HT-29 (cell line): Measurements from ENCODE around the gene COTL1. TPM values are rescaled to one million over a fixed set of nuclear protein-coding genes. Genes with fewer than 3 reads are reported as not detected.
"Not testable (repeated sequence)": the region's sequence is repeated elsewhere in the genome, so short reads cannot be mapped to it uniquely, and the experiment has no call there.

Experiments
- DNase-seq: peaks from one replicate; pipeline ENCODE4 v3.0.0-alpha.2; 2015; ENCODE audit warnings: low spot score
- total RNA-seq: library from RNA; depleted of rRNA; stranded (reverse); fragments of >200 nt; shearing (Covaris generic); gene quantifications from 2 replicates; pipeline ENCODE4 v1.2.3, GENCODE V29; 2014; rRNA removed

The COTL1 gene
- total RNA-seq, 1 experiment from 2014 or later, result 105 TPM

DNA sequence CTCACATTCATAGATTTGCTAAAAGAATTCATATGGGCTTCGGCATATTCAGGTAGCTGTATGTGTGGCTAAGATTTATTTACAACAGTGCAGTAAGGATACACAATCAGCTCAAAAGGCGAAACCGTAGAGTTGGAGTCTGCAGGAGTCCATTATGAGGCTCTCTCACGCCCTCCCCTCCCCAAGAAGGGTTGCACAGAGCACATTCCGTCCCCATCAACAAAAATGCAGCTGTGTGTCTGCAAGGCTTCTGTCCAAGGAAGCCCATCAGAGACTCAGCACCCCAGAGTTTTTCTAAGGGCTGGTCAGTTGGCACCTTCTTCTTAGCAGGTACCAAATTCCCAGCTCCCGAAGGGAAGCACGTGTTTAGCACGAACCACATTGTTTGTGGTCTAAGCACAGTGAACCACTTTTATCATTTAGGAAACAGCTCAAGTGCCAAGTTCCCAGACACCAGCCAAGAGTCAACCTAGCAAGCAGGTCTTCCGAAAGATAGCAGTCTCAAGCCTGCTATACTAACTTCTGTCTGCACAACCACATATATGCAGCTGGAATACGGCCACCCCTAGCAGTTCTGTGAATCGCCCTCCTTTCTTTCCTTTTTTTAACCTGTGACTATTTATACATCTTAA is 84.9 kb downstream of the COTL1 start:
- DNase-seq, result no peak

GRCh38 chr16:84532291-84532724 is 85.6 kb downstream of the COTL1 start:
- no peak for DNase-seq

DNA sequence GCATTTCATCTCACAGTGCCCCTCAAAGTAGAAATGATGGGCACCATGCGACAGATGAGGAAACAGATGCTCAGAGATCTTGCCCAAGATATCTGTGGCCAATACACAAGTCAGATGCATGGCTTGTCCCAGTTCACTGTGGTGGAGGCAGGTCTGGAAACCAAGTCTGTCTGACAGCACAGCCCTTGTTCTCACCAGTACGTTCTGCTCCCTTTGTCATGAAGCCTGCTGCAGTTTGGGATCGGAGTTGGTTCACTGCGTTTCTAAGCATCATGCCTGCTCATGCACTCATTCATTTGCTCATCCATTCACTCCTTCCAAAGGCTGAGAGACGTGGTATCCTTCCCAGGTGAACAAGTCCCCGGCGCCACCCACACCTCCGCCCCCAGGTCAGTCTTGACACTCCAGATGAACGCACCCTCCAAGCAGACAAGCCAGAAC is 86.2 kb downstream of the COTL1 start:
- DNase-seq, result no peak

GRCh38 chr16:84530590-84530989 is 87.3 kb downstream of the COTL1 start:
- DNase-seq, result no peak

DNA sequence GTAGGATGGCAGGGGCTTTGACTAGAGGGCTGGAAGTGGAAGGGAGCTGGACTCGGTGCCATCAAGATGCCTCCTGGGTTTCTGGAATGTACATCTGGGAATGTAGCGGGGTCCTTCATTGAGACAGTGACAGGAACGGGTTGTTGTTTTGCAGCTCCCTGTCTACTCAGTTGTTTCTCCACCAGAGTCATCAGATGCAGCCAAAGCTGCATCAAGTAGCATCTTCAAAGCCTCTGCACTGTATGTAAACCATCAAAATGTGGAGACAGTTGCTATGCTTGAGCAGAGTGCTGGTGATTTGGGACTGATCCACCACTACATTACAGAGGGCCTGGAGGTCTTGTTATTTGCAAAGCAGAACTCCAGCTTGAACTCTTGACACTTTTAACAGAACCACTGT is 88.3 kb downstream of the COTL1 start:
- DNase-seq, result no peak

DNA sequence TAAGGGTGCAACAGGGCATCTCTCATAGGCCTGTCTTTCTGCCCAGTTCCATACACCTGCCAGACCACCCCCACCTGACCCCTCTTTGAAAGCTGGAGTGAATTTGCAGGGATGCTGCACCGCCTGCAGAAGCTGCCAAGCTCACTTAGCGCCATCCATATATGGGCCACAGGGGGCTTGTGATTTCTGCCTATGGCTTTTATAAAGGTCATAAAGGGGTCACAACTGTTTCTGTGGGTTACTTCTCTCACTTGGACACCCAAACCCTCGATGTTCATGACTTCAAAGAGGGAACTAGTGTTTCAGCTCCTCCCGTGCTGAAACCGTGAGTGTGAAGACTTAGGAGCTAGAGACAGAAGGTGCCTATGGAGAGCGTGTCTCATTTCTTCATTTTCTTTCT is 89.6 kb downstream of the COTL1 start:
- no peak for DNase-seq

DNA sequence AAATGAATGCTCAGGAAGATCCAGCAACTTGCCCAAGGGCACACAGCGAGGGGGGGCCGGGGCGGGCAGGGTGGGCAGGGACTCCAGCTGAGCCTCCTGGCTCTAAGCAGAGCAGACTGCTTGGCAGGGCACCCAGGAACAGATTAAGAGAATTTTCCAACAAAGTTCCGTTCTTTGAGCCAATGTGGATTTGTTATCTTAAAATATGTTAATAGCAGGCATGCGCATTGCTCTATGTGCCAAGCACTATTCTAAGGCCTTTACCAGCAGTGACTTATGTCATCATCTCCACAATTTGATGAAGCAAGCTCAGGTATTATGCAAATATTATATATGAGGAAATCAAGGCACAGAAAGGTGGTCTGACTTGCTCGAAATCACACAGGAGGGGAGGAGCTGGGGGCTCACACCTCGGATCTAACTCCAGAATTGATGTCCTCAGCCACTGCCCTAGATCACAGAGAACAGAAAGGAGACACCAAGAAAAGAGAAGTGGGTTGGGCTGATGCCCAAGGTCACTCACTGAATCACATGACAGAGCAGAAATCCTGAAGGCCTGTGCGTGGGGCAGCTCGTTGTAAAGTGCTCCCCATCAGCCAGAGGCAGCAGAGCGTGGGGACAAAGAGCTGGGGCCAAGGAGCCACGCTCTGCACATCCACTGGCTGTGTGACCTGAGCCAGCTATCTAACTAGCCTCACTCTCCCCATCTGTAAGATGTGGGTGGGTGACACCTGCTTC is 90.2 kb downstream of the COTL1 start:
- DNase-seq, result no peak

- DNase-seq, result no peak
These were observed 90.9 kb downstream of the COTL1 start for GRCh38 chr16:84526794-84527531.

GRCh38 chr16:84524941-84525581 is 92.8 kb downstream of the COTL1 start:
- DNase-seq, result not testable (repeated sequence)

GRCh38 chr16:84524346-84524920 is 93.4 kb downstream of the COTL1 start:
- no peak for DNase-seq

GRCh38 chr16:84521497-84521770 is 96.4 kb downstream of the COTL1 start:
- no peak for DNase-seq

DNA sequence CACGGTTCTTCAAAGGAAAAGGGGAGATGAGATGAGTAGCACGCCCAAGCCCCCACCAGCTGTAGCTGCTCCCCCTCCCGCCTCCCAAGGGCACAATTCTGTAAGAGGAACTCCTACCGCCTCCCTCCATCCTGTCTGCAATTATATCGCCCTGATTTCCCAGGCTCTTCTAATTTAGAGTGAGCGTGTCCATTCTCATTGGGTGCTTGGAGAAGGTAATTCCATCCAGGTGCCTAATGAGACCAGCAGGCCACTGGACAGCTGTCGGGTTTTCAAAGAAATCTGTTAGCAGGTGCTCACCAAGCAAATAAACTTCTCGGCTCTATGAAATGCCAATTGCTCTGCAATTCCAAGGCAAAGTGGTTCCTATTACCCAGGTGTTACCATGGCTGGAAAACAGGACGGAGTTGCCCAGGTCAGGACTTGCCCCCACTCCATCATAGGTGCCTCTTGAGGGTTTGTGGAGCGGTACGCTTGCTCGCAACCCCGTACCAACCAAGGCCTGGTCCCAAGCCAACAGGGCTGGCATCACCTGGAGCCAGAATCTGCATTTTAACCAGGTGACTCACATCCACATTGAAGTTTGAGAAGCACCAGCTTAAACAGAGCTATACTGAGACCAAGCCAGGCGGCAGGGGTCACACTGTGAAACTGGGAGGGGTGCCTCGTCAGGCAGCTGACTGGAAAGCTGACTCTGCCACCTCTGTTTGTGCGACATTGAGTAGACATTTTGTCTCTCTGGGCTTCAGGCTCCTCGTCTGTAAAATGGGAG is 97.0 kb downstream of the COTL1 start:
- no peak for DNase-seq

DNA sequence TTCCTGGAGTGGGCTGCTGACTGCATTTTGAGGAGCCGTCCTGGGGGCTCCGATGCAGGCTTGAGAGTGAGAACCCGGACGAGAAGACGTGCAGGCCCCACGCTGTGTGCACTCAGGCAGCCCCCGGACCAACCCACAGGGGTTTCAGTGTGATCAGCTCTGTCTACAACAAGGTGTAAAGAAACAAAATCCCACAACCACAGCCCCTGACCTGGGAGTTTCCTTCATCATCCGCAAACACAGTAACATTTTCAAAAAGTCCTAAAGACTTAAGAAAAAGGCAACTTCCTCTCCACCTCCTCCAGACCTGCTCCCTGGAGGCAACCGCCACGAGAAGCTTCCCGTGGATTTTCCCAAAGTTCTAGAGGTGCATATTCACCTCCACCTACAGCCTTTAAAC is 98.0 kb downstream of the COTL1 start:
- no peak for DNase-seq

DNA sequence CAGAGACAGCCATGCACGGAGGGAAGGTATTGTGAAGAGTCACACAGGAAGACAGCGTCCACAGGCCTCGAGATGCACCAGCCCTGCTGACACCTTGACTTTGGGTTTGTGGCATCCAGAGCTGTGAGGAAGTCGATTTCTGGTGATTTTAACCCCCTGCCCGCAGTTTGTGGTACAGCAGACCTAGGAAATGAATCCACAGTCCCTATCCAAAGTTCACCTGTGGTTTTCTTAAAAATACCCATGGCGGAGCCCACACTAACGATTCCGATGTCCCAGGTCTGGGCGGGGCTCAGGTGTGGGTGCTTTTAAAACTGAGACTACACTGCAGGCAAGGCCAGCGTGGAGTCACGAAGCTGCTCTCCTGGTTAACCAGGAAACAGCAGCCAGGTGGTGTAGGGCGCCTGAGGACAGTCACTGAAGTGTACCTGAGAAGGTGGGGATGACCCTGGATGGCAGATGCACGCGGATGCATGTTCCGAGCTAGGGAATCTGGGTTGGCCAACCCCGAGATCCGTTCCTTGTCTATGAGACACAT is 99.0 kb downstream of the COTL1 start:
- no peak for DNase-seq

DNA sequence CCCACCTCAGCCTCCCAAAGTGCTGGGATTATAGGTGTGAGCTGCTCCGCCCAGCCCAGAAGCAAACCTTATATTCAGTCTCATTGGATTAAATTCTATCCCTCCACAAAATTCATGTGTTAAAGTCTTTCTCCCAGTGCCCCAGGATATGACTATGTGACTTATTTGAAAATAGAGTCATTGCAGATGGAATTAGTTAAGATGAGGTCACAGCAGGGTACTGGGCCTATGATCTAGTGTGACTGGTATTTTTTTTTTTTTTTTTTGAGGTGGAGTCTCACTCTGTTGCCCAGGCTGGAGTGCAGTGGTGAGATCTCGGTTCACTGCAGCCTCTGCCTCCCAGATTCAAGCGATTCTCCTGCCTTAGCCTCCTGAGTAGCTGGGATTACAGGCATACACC is 99.7 kb downstream of the COTL1 start:
- not testable (repeated sequence) for DNase-seq

DNA sequence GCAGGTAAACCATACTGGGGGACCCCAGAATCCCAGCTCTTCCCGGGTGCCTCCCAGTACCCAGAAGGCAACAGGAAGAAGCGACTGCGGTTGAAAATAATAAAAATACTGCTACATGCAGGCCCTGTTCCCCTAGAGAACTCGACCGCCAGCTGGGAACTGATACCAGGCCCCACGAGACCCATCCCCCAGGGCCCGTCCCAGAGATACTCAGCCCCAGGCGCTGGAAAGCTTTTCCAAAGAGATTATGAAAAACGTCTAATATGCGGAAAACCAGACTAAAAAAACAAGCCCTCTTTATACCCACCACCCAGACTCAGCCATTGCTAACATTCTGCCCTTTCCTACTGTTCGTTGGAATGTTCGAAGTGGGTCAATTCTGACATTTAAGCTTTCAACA is 100.5 kb downstream of the COTL1 start:
- DNase-seq, result no peak

Other genes with a start within 250 kb of the COTL1 start
- gene ATP2C2, start 249.5 kb downstream of the COTL1 start, total RNA-seq, result 67.9 and 72.4 TPM in 2 replicates
- gene MEAK7, start 113.4 kb downstream of the COTL1 start, total RNA-seq, result 7.4 and 11.3 TPM in 2 replicates
- 64.9 and 70.1 TPM in 2 replicates for gene KLHL36, start 30.4 kb upstream of the COTL1 start, total RNA-seq
- gene USP10, start 81.9 kb upstream of the COTL1 start, total RNA-seq, result 53.9 and 58.2 TPM in 2 replicates
- 0.74 and 0.78 TPM in 2 replicates for gene CRISPLD2, start 201.9 kb upstream of the COTL1 start, total RNA-seq